Measurements from ENCODE around the gene DOHH.

DOHH gene

GRCh38 chr19:3535981-3536380 lies 35.5 kb upstream of the DOHH start:
- Histone ChIP-seq H3K4me3 (ENCODE audit: low read length, poor library complexity, severe bottlenecking) (no peak overlapping the region), H3K27me3 (ENCODE audit: insufficient read depth, low read length, poor library complexity, severe bottlenecking) (no peaks in the 10 kb centered on the region), H3F3A (ENCODE audit: low read depth) (no peaks in the 10 kb centered on the region), H3K9ac (ENCODE audit: low read depth, low read length, poor library complexity, severe bottlenecking) (no peak overlapping the region), H4K20me1 (ENCODE audit: insufficient read depth, low read length, poor library complexity, severe bottlenecking) (no peaks in the 10 kb centered on the region), H2AFZ (ENCODE audit: low read length) (no peak overlapping the region), H3K4me1 (ENCODE audit: insufficient read depth, low read length, poor library complexity, severe bottlenecking) (no peaks in the 10 kb centered on the region), H3K36me3 (ENCODE audit: insufficient read depth, low read length) (peaks cover 61% of the 10 kb centered on the region; the same call in 1 of the 2 replicates), H3K9me2 (replicated peaks; ENCODE audit: low read depth, low read length) (no peaks in the 10 kb centered on the region), H3K9me3 (ENCODE audit: insufficient read depth, low read depth, low read length) (no peaks in the 10 kb centered on the region), H3K4me2 (ENCODE audit: low read depth, low read length, poor library complexity, severe bottlenecking) (no peak overlapping the region), H3K79me2 (ENCODE audit: insufficient read depth, low read length) (no peaks in the 10 kb centered on the region)
- TF ChIP-seq, protein P1, sequence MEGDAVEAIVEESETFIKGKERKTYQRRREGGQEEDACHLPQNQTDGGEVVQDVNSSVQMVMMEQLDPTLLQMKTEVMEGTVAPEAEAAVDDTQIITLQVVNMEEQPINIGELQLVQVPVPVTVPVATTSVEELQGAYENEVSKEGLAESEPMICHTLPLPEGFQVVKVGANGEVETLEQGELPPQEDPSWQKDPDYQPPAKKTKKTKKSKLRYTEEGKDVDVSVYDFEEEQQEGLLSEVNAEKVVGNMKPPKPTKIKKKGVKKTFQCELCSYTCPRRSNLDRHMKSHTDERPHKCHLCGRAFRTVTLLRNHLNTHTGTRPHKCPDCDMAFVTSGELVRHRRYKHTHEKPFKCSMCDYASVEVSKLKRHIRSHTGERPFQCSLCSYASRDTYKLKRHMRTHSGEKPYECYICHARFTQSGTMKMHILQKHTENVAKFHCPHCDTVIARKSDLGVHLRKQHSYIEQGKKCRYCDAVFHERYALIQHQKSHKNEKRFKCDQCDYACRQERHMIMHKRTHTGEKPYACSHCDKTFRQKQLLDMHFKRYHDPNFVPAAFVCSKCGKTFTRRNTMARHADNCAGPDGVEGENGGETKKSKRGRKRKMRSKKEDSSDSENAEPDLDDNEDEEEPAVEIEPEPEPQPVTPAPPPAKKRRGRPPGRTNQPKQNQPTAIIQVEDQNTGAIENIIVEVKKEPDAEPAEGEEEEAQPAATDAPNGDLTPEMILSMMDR (conservative IDR thresholded peaks at IDR 0.05; ENCODE audit: low read length) = no peak
- TF ChIP-seq EZH2phosphoT487 (IDR thresholded peaks at IDR 0.05; ENCODE audit: borderline replicate concordance) = no peak

DNA sequence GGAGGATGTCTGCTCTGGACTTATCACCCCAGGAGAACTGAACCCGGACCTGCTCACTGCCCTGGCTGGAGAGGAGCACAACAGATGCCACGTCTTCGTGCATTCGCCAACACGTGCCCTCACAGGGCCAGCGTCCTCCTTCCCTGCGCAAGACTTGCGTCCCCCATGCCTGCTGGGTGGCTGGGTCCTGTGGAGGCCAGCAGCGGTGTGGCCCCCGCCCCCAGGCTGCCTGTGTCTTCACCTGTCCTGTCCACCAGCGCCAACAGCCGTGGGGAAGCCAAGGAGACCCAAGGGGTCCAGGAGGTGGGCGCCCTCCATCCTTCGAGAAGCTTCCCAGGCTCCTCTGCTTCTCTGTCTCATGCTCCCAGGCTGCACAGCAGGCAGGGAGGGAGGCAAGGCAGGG lies 35.1 kb upstream of the DOHH start:
- no peaks in the 10 kb centered on the region for H3K27me3 ChIP-seq (ENCODE audit: insufficient read depth, low read length, poor library complexity, severe bottlenecking)
- no peak for TF ChIP-seq EZH2phosphoT487 (IDR thresholded peaks at IDR 0.05; ENCODE audit: borderline replicate concordance)
- TF ChIP-seq, protein P1 (conservative IDR thresholded peaks at IDR 0.05; ENCODE audit: low read length) = no peak
- H3K79me2 ChIP-seq (ENCODE audit: insufficient read depth, low read length) = no peaks in the 10 kb centered on the region
- no peak overlapping the region for H3K4me2 ChIP-seq (ENCODE audit: low read depth, low read length, poor library complexity, severe bottlenecking)
- H3K4me3 ChIP-seq (ENCODE audit: low read length, poor library complexity, severe bottlenecking) = no peak overlapping the region
- no peak overlapping the region for H3K9ac ChIP-seq (ENCODE audit: low read depth, low read length, poor library complexity, severe bottlenecking)
- peaks cover 65% of the 10 kb centered on the region; the same call in 1 of the 2 replicates for H3K36me3 ChIP-seq (ENCODE audit: insufficient read depth, low read length)
- no peaks in the 10 kb centered on the region for H4K20me1 ChIP-seq (ENCODE audit: insufficient read depth, low read length, poor library complexity, severe bottlenecking)
- no peaks in the 10 kb centered on the region for H3K9me2 ChIP-seq (replicated peaks; ENCODE audit: low read depth, low read length)
- no peaks in the 10 kb centered on the region for H3K9me3 ChIP-seq (ENCODE audit: insufficient read depth, low read depth, low read length)
- H2AFZ ChIP-seq (ENCODE audit: low read length) = no peak overlapping the region
- no peaks in the 10 kb centered on the region for H3K4me1 ChIP-seq (ENCODE audit: insufficient read depth, low read length, poor library complexity, severe bottlenecking)
- no peaks in the 10 kb centered on the region for H3F3A ChIP-seq (ENCODE audit: low read depth)

DNA sequence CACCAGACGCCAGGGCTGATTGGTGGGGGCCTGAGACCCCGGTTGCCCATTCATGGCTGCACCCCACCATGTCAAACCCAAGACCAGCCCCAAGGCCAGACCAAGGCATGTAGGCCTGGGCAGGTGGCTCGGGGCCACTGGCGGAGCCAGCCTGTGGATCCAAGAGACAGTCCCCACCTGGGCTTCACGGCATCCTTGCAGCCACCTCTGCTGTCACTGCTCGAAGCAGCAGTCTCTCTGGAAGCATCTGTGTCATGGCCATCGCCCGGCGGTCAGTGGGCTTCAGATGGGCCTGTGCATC lies 34.7 kb upstream of the DOHH start:
- Histone ChIP-seq H3K79me2 (ENCODE audit: insufficient read depth, low read length) (no peaks in the 10 kb centered on the region), H3K9me2 (replicated peaks; ENCODE audit: low read depth, low read length) (no peaks in the 10 kb centered on the region), H3K36me3 (ENCODE audit: insufficient read depth, low read length) (peaks cover 69% of the 10 kb centered on the region; the same call in 1 of the 2 replicates), H3K9ac (ENCODE audit: low read depth, low read length, poor library complexity, severe bottlenecking) (no peak overlapping the region), H3K4me1 (ENCODE audit: insufficient read depth, low read length, poor library complexity, severe bottlenecking) (no peaks in the 10 kb centered on the region), H3K9me3 (ENCODE audit: insufficient read depth, low read depth, low read length) (no peaks in the 10 kb centered on the region), H3K27me3 (ENCODE audit: insufficient read depth, low read length, poor library complexity, severe bottlenecking) (no peaks in the 10 kb centered on the region), H2AFZ (ENCODE audit: low read length) (no peak overlapping the region), H3K4me2 (ENCODE audit: low read depth, low read length, poor library complexity, severe bottlenecking) (no peak overlapping the region), H3K4me3 (ENCODE audit: low read length, poor library complexity, severe bottlenecking) (no peak overlapping the region), H3F3A (ENCODE audit: low read depth) (no peaks in the 10 kb centered on the region), H4K20me1 (ENCODE audit: insufficient read depth, low read length, poor library complexity, severe bottlenecking) (no peaks in the 10 kb centered on the region)
- TF ChIP-seq EZH2phosphoT487 (IDR thresholded peaks at IDR 0.05; ENCODE audit: borderline replicate concordance) = no peak
- TF ChIP-seq, protein P1 (conservative IDR thresholded peaks at IDR 0.05; ENCODE audit: low read length) = no peak
